HL-60/S4 (cell line): ENCODE results near the gene TBC1D3B.
"Not testable (repeated sequence)": the region's sequence is repeated elsewhere in the genome, so short reads cannot be mapped to it uniquely, and the experiment has no call there.

ENCODE experiments used
- in situ Hi-C: fragments of 300-500 bp; cut with MboI; formaldehyde crosslinking; loops from 2 replicates; pipeline ENCODE4 v1.14.3; 2022; ENCODE audit warnings: low sequenced_read_pairs

The TBC1D3B gene

DNA sequence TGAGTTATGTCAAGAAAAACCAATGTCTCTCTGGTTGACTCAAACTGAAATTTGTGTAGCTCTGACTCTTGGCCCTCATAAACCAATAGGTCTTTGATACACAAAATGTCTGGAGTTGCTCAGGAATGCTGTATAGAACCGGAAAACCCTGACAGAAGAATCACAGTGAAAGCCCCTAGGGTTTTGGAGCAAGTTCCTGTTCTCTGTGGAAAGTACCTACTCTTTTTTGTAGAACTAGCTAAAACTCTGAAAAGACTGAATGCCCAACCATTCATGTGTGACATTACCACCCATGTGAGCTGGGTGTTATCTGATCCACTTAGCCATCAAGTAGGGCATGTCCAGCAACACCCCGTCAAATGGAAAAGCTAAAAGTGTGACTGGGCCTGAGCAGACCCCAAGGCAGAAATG, 44.0 kb downstream of the TBC1D3B start:
- in situ Hi-C loops: loop anchor here (10.0 to 25.0 kb wide), 3 partner anchors 58 to 355 kb away; partner anchors contain the start of gene ZNHIT3

DNA sequence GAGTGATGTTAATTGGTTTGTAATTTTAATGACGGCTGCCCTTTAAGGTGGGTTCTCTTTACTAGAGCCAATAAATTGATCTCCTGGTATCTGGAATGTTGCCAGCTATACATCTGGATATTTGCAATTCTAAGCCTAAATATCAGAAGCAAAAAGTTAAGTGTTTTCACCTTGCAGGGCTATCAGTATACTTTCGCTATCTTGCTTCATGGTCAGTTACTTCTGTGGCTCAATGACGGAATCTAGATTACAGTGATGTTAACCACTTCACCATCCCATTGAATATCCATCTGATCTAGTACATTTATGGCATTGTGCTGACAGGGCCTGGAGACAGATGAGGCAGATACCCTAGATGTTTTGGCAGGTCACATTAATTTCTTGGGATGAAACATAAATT, 44.5 kb downstream of the TBC1D3B start:
- in situ Hi-C loops: loop anchor here (10.0 to 25.0 kb wide), 3 partner anchors 57 to 355 kb away; partner anchors contain the start of gene ZNHIT3

DNA sequence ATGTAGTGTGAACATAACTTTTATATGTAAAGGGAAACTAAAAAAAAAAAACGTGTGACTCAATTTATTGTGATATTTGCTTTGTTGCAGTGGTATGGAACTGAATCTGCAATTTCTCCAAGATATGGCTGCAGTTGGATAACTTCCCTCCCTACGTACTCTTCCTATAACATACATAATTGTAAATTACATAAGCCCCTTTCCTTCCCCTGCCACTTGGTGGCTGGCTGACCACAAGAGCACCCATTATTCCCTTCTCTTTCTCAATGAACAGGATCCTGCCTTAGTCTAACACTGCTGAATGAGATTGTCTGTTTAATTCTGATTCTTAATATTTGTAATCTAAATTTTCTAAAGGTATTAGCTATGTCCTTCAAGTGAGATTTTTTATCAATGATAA, 45.0 kb downstream of the TBC1D3B start:
- in situ Hi-C loops: loop anchor here (10.0 to 25.0 kb wide), 3 partner anchors 57 to 356 kb away; partner anchors contain the start of gene ZNHIT3

DNA sequence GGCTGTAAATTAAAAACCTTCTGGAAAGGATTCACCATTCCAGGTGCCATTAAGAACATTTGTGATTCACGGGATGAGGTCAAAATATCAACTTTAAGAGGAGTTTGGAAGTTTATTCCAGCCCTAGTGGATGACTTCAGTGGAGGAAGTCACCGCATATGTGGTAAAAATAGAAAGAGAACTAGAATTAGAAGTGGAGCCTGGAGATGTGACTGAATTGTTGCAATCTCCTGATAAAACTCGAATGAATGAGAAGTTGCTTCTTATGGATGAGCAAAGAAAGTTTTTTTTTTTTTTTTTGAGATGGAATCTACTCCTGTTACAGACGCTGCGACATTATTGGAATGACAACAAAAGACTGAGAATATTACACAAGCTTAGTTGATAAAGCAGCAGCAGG, 46.1 kb downstream of the TBC1D3B start:
- in situ Hi-C loops: loop anchor here (10.0 to 25.0 kb wide), 3 partner anchors 56 to 357 kb away; partner anchors contain the start of gene ZNHIT3

DNA sequence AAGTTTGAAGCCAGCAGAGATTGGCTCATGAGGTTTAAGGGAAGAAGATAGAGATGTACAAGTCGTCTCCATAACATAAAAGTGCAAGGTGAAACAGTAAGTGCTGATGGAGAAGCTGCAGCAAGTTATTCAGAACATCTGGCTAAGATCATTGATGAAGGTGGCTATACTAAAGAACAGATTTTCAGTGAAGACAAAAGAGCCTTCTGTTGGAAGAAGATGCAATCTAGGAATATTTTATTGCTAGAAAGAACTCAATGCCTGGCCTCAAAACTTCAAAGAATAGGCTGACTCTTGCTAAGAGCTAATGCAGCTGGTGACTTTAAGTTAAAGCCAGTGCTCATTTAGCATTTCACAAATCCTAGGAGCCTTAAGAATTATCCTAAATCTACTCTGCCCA, 46.8 kb downstream of the TBC1D3B start:
- in situ Hi-C loops: loop anchor here (10.0 to 25.0 kb wide), 3 partner anchors 55 to 358 kb away; partner anchors contain the start of gene ZNHIT3

DNA sequence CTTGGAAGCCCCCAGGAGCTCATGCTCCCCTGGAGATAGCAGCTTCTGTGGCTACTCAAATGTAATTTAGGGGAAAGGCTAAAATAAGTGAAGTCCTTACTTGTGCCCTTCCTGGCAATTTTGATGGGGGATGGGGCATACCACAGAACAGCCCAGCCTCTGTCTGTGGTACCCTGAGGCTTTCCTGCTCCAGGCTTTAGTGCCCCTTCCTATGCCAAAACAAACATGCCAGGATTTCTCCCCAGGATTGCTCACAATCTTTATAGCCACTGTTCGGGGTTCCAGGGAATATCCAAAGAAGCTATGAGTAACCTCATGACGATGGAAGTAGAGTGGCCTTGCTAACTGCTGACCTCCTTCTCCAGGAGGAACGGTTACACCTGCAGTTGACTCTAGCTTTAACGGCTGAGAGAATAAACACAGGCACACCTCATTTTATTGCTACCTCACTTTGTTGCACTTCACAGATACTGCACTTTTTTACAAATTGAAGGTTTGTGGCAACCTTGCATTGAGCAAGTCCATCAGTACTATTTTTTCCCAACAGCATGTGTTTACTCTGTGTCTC, 47.9 kb downstream of the TBC1D3B start:
- in situ Hi-C loops: loop anchor here (25.0 kb wide), 1 partner anchor 359 kb away; the partner anchor contains the start of gene ZNHIT3

DNA sequence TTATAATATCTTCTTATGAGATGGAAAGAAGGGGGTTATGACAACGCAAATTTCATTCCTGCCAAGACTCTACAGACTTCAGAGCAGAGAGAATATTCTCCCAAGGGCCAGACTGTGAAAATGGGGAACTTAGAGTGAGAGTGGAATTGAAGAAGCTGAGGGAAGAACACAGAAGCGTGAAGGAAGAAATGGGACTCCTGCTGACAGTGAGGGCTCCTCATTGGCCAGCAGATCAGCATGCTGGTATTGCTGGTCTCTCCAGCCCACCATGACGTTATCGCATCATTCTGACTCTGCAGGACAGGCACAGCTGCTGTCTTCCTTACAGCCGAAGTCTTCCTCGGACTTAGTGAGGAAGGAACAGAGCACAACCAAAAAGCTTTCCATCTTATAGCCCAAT, 48.5 kb downstream of the TBC1D3B start:
- in situ Hi-C loops: loop anchor here (25.0 kb wide), 1 partner anchor 359 kb away; the partner anchor contains the start of gene ZNHIT3

GRCh38 chr17:36127199-36127893, 49.1 kb downstream of the TBC1D3B start:
- in situ Hi-C loops: loop anchor here (25.0 kb wide), 1 partner anchor 360 kb away; the partner anchor contains the start of gene ZNHIT3

- in situ Hi-C loops: loop anchor here (25.0 kb wide), 1 partner anchor 362 kb away; the partner anchor contains the start of gene ZNHIT3
Observed at GRCh38 chr17:36124879-36125824, 51.3 kb downstream of the TBC1D3B start.

DNA sequence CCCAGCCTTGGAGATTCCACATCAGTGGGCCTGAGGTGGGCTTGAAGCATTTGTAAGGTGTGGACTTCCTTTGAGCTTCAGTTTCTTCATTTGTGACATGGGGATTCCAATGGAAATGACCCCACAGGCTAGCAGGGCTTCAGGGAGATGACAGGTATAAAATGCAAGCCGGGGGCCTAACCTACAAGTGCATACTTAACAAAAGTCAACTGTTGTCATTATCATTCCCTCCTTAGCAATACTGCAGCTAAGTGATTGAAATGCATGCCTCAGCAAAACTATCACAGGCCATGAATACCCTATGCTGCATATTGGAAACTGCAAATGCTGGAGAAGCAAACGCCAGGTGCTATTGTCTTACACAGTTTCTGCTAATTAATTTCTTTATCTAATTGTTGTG, 53.0 kb downstream of the TBC1D3B start:
- in situ Hi-C loops: no loop called here

- in situ Hi-C loops: not testable (repeated sequence)
Observed at GRCh38 chr17:36121099-36121498, 55.3 kb downstream of the TBC1D3B start.

DNA sequence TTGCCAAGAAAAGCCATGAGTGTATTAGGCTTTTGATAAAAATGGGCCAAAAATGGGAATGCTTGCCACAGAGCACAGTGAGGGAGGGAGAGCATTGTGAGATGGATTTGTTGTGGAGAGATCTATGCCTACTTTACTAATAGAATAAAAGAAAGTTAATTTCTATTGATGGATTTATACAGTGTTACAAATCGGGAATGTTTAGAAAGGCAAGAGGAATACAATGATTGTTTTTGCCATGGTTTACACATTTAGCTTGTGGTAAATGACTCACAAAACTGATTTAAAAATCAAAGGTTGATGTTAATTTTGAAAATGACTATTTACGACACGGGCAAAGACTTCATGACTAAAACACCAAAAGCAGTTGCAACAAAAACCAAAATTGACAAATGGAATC, 56.2 kb downstream of the TBC1D3B start:
- in situ Hi-C loops: no loop called here

DNA sequence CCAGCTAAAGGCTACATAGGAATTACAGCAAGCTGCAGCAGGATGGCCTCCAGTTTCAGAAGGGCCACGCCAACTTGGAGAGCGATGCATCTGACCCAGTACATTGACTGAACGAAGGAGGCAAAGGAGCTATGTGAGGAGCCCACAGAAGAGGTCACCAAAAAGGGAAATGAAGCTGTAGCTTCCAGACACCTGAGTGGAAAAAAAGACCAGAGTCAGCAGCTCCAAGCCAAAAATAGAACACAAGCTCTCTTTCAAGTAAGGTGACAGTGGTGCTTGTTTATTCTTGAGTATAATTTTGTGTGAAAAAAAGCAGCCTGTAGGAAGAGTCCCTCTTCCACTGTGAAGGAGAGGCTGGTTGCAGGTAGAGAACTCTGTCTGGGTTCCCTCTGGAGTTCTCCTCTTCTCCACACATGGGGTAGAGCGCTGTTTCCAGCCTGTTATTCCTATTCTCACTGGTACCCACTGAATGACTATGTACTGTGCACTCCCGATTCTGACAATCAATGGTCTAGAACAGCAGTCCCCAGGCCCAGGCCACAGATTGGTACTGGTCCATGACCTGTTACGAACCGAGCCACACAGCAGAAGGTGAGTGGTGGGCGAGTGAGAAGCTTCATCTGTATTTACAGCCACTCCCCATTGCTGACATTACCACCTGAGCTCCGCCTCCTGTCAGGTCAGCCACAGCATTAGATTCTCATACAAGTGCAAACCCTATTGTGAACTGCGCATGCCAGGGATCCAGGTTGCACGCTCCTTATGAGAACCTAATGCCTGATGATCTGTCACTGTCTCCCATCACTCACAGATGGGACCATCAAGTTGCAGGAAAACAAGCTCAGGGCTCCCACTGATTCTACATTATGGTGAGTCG, 57.7 kb downstream of the TBC1D3B start:
- in situ Hi-C loops: no loop called here

- in situ Hi-C loops: no loop called here
Observed at GRCh38 chr17:36117505-36118382, 58.7 kb downstream of the TBC1D3B start.
